Activated CD8-positive, alpha-beta T cell treated with anti-CD3 and anti-CD28 coated beads for 36 hours (primary cell): ENCODE data around the gene PRMT7. TPM values are rescaled to one million over a fixed set of nuclear protein-coding genes. Genes with fewer than 3 reads are reported as not detected.

Source experiments
- ATAC-seq: fragments of 200-7000 bp; cut with Tn5 transposase; one replicate; pipeline ENCODE4 v1.10.0; 2021; ENCODE audit warnings: mild to moderate bottlenecking, moderate library complexity
- CTCF ChIA-PET: fragments of 350-600 bp; sonication (Branson Sonifier 250); formaldehyde crosslinking; loops from one replicate; lab custom pipeline; 2021; ENCODE audit warnings: antibody characterized with exemption; lab: Charles Lee
- POLR2A ChIA-PET: fragments of 350-600 bp; sonication (Branson Sonifier 250); formaldehyde crosslinking; loops from one replicate; lab custom pipeline; 2021; ENCODE audit warnings: antibody characterized with exemption; lab: Charles Lee
- DNase-seq: peaks from one replicate; pipeline ENCODE4 v3.0.0-alpha.2; 2020
- H3K27ac Mint-ChIP-seq: one replicate; pipeline ENCODE4 v1.8.0; 2021; ENCODE audit warnings: mild to moderate bottlenecking, mixed read lengths
- H3K27me3 Mint-ChIP-seq: one replicate; pipeline ENCODE4 v1.8.0; 2021; ENCODE audit warnings: mixed read lengths
- H3K36me3 Mint-ChIP-seq: one replicate; pipeline ENCODE4 v1.8.0; 2021; ENCODE audit warnings: low read depth, mixed read lengths
- H3K4me1 Mint-ChIP-seq: one replicate; pipeline ENCODE4 v1.8.0; 2021; ENCODE audit warnings: low read depth, mixed read lengths
- H3K4me3 Mint-ChIP-seq: one replicate; pipeline ENCODE4 v1.8.0; 2021; ENCODE audit warnings: mild to moderate bottlenecking, moderate library complexity, mixed read lengths
- H3K9me3 Mint-ChIP-seq: one replicate; pipeline ENCODE4 v1.8.0; 2021; ENCODE audit warnings: mixed read lengths
- CTCF ChIP-seq: fragments of 200-600 bp; IDR thresholded peaks from one replicate; pipeline ENCODE4 v1.8.0; 2022; ENCODE audit warnings: antibody characterized with exemption, mild to moderate bottlenecking
- intact Hi-C: fragments of 100-400 bp; cut with micrococcal nuclease; formaldehyde crosslinking; loops from one replicate; pipeline ENCODE4 v1.10.0; 2022
- total RNA-seq, 2 experiments: library from RNA; stranded (reverse); gene quantifications; one replicate each; pipeline ENCODE4 v1.2.3, GENCODE V29; 2021

PRMT7 gene
- total RNA-seq, 2 experiments from 2014 or later = 67.4 to 78.4 TPM

- Mint-ChIP-seq H3K27ac (no peak overlapping the region), H3K4me3 (no peak overlapping the region), H3K4me1 (peaks cover 10% of the 10 kb centered on the region), H3K27me3 (no peaks in the 10 kb centered on the region), H3K9me3 (no peaks in the 10 kb centered on the region), H3K36me3 (no peaks in the 10 kb centered on the region)
- peak; percentile 21 for DNase-seq
- no peak for TF ChIP-seq CTCF
- intact Hi-C loops = no loop called here
- ChIA-PET CTCF (no interaction called here), POLR2A (interaction anchor here (2.0 kb wide), 1 partner anchor 10 kb away, joined by 6 read pairs; no protein-coding TSS in a partner anchor)
- ATAC-seq = peak; percentile 64
Observed at GRCh38 chr16:68379472-68380347, 68.9 kb downstream of the PRMT7 start.

GRCh38 chr16:68380348-68380670, 69.5 kb downstream of the PRMT7 start:
- ChIA-PET POLR2A (interaction anchor here (2.0 kb wide), 1 partner anchor 11 kb away, joined by 6 read pairs; no protein-coding TSS in a partner anchor), CTCF (interaction anchor here (1.1 kb wide), 1 partner anchor 140 kb away, joined by 3 read pairs; no protein-coding TSS in a partner anchor)
- Mint-ChIP-seq H3K4me1 (peaks cover 10% of the 10 kb centered on the region), H3K27ac (no peak overlapping the region), H3K4me3 (no peak overlapping the region), H3K27me3 (no peaks in the 10 kb centered on the region), H3K36me3 (no peaks in the 10 kb centered on the region), H3K9me3 (no peaks in the 10 kb centered on the region)
- intact Hi-C loops = no loop called here
- ATAC-seq (no peak), DNase-seq (no peak)
- TF ChIP-seq CTCF = no peak

GRCh38 chr16:68380676-68381362, 70.0 kb downstream of the PRMT7 start:
- no peaks in the 10 kb centered on the region for H3K9me3 Mint-ChIP-seq
- no peak for DNase-seq
- no peak for ATAC-seq
- no peaks in the 10 kb centered on the region for H3K27me3 Mint-ChIP-seq
- peaks cover 10% of the 10 kb centered on the region for H3K4me1 Mint-ChIP-seq
- H3K27ac Mint-ChIP-seq = no peak overlapping the region
- intact Hi-C loops = no loop called here
- CTCF ChIA-PET = interaction anchor here (0.5 to 2.0 kb wide), 14 partner anchors 9 to 140 kb away, joined by 3 to 19 read pairs (median 4); no protein-coding TSS in a partner anchor
- H3K36me3 Mint-ChIP-seq = no peaks in the 10 kb centered on the region
- H3K4me3 Mint-ChIP-seq = no peak overlapping the region
- TF ChIP-seq CTCF = no peak
- POLR2A ChIA-PET = no interaction called here

GRCh38 chr16:68381363-68381724, 70.5 kb downstream of the PRMT7 start:
- Mint-ChIP-seq H3K36me3 (no peaks in the 10 kb centered on the region), H3K4me3 (no peak overlapping the region), H3K27ac (no peak overlapping the region), H3K27me3 (no peaks in the 10 kb centered on the region), H3K4me1 (peaks cover 10% of the 10 kb centered on the region), H3K9me3 (no peaks in the 10 kb centered on the region)
- POLR2A ChIA-PET = interaction anchor here (0.8 kb wide), 1 partner anchor 31 kb away, joined by 3 read pairs; no protein-coding TSS in a partner anchor
- intact Hi-C loops = no loop called here
- DNase-seq = no peak
- no peak for TF ChIP-seq CTCF
- CTCF ChIA-PET = interaction anchor here (0.5 to 2.0 kb wide), 16 partner anchors 9 to 139 kb away, joined by 3 to 19 read pairs (median 4); no protein-coding TSS in a partner anchor
- ATAC-seq = no peak
